ELR (cell line): ENCODE measurements around the gene ZC3H6.
"Not testable (repeated sequence)": the region's sequence is repeated elsewhere in the genome, so short reads cannot be mapped to it uniquely, and the experiment has no call there.

Source experiments
- DNase-seq: peaks from one replicate; pipeline ENCODE4 v3.0.0-alpha.2; 2015; ENCODE audit warnings: low read depth

ZC3H6 gene

GRCh38 chr2:112277596-112278220, 2.3 kb downstream of the ZC3H6 start:
- no peak for DNase-seq

- DNase-seq, result not testable (repeated sequence)
Observed at GRCh38 chr2:112282066-112282465, 6.7 kb downstream of the ZC3H6 start.

- not testable (repeated sequence) for DNase-seq
Observed at GRCh38 chr2:112283535-112283934, 8.1 kb downstream of the ZC3H6 start.

- no peak for DNase-seq
Observed at GRCh38 chr2:112290088-112290487, 14.7 kb downstream of the ZC3H6 start.

GRCh38 chr2:112290648-112291047, 15.3 kb downstream of the ZC3H6 start:
- DNase-seq, result no peak

- no peak for DNase-seq
Observed at GRCh38 chr2:112293636-112294401, 18.4 kb downstream of the ZC3H6 start.

- no peak for DNase-seq
Observed at GRCh38 chr2:112295407-112296078, 20.1 kb downstream of the ZC3H6 start.

- DNase-seq, result no peak
Observed at GRCh38 chr2:112296407-112296806, 21.0 kb downstream of the ZC3H6 start.

- DNase-seq, result no peak
Observed at GRCh38 chr2:112301171-112301584, 25.8 kb downstream of the ZC3H6 start.

- DNase-seq, result no peak
Observed at GRCh38 chr2:112301973-112302372, 26.6 kb downstream of the ZC3H6 start.

GRCh38 chr2:112304298-112304941, 29.0 kb downstream of the ZC3H6 start:
- DNase-seq, result no peak

GRCh38 chr2:112305132-112305531, 29.7 kb downstream of the ZC3H6 start:
- DNase-seq, result no peak

- no peak for DNase-seq
Observed at GRCh38 chr2:112310906-112311305, 35.5 kb downstream of the ZC3H6 start.

GRCh38 chr2:112311932-112312331, 36.5 kb downstream of the ZC3H6 start:
- no peak for DNase-seq

GRCh38 chr2:112312821-112313220, 37.4 kb downstream of the ZC3H6 start:
- no peak for DNase-seq

- DNase-seq, result no peak
Observed at GRCh38 chr2:112314856-112315255, 39.5 kb downstream of the ZC3H6 start.

GRCh38 chr2:112317303-112318158, 42.1 kb downstream of the ZC3H6 start:
- DNase-seq, result peak; percentile 56

GRCh38 chr2:112318515-112318914, 43.1 kb downstream of the ZC3H6 start:
- DNase-seq, result no peak

GRCh38 chr2:112321375-112322320, 46.3 kb downstream of the ZC3H6 start:
- DNase-seq, result no peak

- no peak for DNase-seq
Observed at GRCh38 chr2:112322919-112323318, 47.5 kb downstream of the ZC3H6 start.
